ENCODE results near the gene CIITA. TPM values are rescaled to one million over a fixed set of nuclear protein-coding genes. Genes with fewer than 3 reads are reported as not detected.

Gene CIITA
- total and polyA plus RNA-seq, 10 of the 15 experiments (the other 5 are each of a cell fraction or from before 2014, with no cell fraction given): 11.5 to 145 (median 49.7) TPM

- TF ChIP-seq, protein P1, sequence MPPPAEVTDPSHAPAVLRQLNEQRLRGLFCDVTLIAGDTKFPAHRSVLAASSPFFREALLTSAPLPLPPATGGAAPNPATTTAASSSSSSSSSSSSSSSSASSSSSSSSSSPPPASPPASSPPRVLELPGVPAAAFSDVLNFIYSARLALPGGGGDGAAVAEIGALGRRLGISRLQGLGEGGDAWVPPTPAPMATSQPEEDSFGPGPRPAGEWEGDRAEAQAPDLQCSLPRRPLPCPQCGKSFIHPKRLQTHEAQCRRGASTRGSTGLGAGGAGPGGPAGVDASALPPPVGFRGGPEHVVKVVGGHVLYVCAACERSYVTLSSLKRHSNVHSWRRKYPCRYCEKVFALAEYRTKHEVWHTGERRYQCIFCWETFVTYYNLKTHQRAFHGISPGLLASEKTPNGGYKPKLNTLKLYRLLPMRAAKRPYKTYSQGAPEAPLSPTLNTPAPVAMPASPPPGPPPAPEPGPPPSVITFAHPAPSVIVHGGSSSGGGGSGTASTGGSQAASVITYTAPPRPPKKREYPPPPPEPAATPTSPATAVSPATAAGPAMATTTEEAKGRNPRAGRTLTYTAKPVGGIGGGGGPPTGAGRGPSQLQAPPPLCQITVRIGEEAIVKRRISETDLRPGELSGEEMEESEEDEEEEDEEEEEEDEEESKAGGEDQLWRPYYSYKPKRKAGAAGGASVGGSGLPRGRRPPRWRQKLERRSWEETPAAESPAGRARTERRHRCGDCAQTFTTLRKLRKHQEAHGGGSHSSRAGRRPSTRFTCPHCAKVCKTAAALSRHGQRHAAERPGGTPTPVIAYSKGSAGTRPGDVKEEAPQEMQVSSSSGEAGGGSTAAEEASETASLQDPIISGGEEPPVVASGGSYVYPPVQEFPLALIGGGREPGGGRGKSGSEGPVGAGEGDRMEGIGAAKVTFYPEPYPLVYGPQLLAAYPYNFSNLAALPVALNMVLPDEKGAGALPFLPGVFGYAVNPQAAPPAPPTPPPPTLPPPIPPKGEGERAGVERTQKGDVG (CRISPR knock-in tag; IDR thresholded peaks at IDR 0.05): no peak
- no peak for TF ChIP-seq FOS (IDR thresholded peaks at IDR 0.05; ENCODE audit: borderline replicate concordance, extremely low read depth, insufficient read length)
These were observed 1.9 kb downstream of the CIITA start (continued) for GRCh38 chr16:10878644-10879501.

DNA sequence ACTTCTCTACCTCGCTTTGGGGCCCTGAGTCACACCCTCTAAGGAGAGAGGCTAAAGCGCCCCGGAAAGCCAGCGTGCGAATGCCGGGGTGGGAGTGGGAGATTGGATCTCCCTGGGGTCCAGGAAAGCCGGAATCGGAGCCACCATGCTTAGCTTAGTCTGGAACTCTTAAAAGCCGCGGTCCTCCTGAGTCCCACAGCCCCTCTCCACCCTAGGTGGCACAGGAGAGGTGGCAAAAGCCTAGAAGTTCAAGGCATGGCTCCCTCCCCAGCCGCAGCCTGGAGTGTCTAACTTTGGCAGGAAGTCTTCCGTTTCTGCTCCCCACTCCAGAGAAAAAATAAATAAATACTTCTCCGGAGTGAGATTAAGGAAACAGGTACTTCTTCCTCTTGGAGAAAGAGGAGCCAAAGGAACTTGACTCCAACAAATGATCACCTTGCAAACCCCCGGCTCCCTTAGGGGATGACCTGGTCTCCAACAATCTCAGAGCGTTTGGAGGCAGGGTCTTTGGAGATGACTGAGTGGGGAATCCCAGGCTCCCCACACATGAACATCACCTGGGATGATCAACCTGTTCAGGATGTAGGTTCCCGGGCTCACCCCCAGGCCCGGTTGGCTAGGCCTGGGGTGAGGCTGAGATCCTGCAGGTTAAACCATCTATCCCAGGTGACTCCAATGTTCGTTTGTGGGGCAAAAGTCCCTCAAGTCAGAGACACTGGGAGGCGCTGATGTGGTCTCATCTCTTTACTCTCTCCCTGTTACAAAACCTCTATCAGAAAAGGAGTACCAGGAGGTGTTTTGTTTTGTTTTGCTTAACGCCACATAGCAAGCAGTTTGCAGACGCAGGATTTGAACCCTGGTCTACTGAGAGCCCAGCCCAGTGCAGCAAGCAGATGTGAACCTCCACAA lies 2.9 kb downstream of the CIITA start:
- intact Hi-C loops (cut with micrococcal nuclease; ENCODE audit: unreplicated experiment) (loop anchor here (2.0 kb wide), 1 partner anchor 17 kb away; no protein-coding TSS in a partner anchor), in situ Hi-C loops (cut with MboI) (loop anchor here (5.0 to 25.0 kb wide), 3 partner anchors 138 to 1743 kb away; partner anchors contain the start of gene NUBP1)
- FAIRE-seq: no peak
- Histone ChIP-seq H3K79me2 (ENCODE audit: control insufficient read depth, insufficient read depth, low read length) (peaks cover 76% of the 10 kb centered on the region), H3K4me1 (ENCODE audit: control insufficient read depth, insufficient read depth, low read length) (peaks cover 51% of the 10 kb centered on the region), H3K9me3 (replicated peaks; ENCODE audit: control insufficient read depth, insufficient read depth, low read length) (no peaks in the 10 kb centered on the region), H4K20me1 (ENCODE audit: control insufficient read depth, insufficient read depth) (peaks cover 11% of the 10 kb centered on the region; the same call in 1 of the 2 replicates), H3K27me3 (replicated peaks in 1 of 2; ENCODE audit: control insufficient read depth in 2 of 2, insufficient read depth in 2 of 2, low read length in 1 of 2) (no peaks in the 10 kb centered on the region), H3K4me2 (ENCODE audit: control insufficient read depth, insufficient read depth) (peak overlapping the region; percentile 70), H3K27ac (ENCODE audit: control insufficient read depth, insufficient read depth) (peak overlapping the region; percentile 94), H3K4me3 (peak overlapping the region; percentile 78), H2AFZ (ENCODE audit: control insufficient read depth, low read depth, low read length) (0 out of 2 replicates have a peak overlapping the region, but pooled peaks have one; percentile 26), H3K9ac (ENCODE audit: control insufficient read depth, insufficient read depth, low read length) (peak overlapping the region; percentile 85), H3K36me3 (ENCODE audit: control insufficient read depth in 2 of 2, insufficient read depth in 2 of 2, low read length in 1 of 2) (peaks cover 10 to 17% of the 10 kb centered on the region in 2 experiments)
- no peak for ATAC-seq
- CTCF ChIA-PET: interaction anchor here (0.9 to 6.3 kb wide), 8 partner anchors 10 to 365 kb away, joined by 3 to 91 read pairs (median 9); no protein-coding TSS in a partner anchor
- DNase-seq (ENCODE audit: low read depth, low spot score): no peak
- WGBS (ENCODE audit: insufficient coverage, insufficient replicate concordance, low lambda C conversion rate, missing lambda C conversion rate): 6% methylated on average over 21 of the region's 21 CpGs
- RAD21 ChIA-PET (ENCODE audit: unreplicated experiment): interaction anchor here (1.2 to 6.3 kb wide), 16 partner anchors 8 to 365 kb away, joined by 4 to 142 read pairs (median 20); partner anchors contain the start of gene NUBP1
- BruUV-seq (replicated peaks): TSS peak; percentile 40
- SMC1A ChIA-PET (ENCODE audit: uncharacterized antibody, unreplicated experiment): interaction anchor here (0.8 to 5.9 kb wide), 19 partner anchors 10 to 141 kb away, joined by 3 to 133 read pairs (median 20); partner anchors contain the start of genes DEXI and NUBP1
- POLR2A ChIA-PET: interaction anchor here (0.9 to 6.1 kb wide), 14 partner anchors 9 to 141 kb away, joined by 3 to 133 read pairs (median 12); partner anchors contain the start of gene NUBP1
- TF ChIP-seq IRF4 (IDR thresholded peaks at IDR 0.05; ENCODE audit: low read depth, low read length) (no peak), EED (IDR thresholded peaks at IDR 0.05; ENCODE audit: low read depth) (0 out of 2 replicates have a peak, but pooled peaks have one; percentile 47), ZBED1 (IDR thresholded peaks at IDR 0.05; ENCODE audit: borderline replicate concordance) (0 out of 2 replicates have a peak, but pooled peaks have one; percentile 6), CTCF (IDR thresholded peaks at IDR 0.05 in 2 of 3, conservative IDR thresholded peaks at IDR 0.05 in 1 of 3; ENCODE audit: control insufficient read depth in 2 of 3, extremely low read depth in 1 of 3, insufficient read depth in 1 of 3, low read depth in 3 of 3, low read length in 3 of 3) (no peak; a peak in 1 of 6 replicates), YY1 (IDR thresholded peaks at IDR 0.05; ENCODE audit: low read depth, low read length) (0 out of 2 replicates have a peak, but pooled peaks have one; percentile 4), MXI1 (IDR thresholded peaks at IDR 0.05; ENCODE audit: low read depth, low read length) (peak; percentile 8; the same call in 1 of the 2 replicates), RAD21 (IDR thresholded peaks at IDR 0.05; ENCODE audit: insufficient read depth, low read depth, low read length) (0 out of 2 replicates have a peak, but pooled peaks have one; percentile 13)
- TF ChIP-seq, protein P2, sequence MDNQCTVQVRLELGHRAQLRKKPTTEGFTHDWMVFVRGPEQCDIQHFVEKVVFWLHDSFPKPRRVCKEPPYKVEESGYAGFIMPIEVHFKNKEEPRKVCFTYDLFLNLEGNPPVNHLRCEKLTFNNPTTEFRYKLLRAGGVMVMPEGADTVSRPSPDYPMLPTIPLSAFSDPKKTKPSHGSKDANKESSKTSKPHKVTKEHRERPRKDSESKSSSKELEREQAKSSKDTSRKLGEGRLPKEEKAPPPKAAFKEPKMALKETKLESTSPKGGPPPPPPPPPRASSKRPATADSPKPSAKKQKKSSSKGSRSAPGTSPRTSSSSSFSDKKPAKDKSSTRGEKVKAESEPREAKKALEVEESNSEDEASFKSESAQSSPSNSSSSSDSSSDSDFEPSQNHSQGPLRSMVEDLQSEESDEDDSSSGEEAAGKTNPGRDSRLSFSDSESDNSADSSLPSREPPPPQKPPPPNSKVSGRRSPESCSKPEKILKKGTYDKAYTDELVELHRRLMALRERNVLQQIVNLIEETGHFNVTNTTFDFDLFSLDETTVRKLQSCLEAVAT (IDR thresholded peaks at IDR 0.05): 0 out of 2 replicates have a peak, but pooled peaks have one; percentile 10
